ENCODE results near the gene KLF2.

DNA sequence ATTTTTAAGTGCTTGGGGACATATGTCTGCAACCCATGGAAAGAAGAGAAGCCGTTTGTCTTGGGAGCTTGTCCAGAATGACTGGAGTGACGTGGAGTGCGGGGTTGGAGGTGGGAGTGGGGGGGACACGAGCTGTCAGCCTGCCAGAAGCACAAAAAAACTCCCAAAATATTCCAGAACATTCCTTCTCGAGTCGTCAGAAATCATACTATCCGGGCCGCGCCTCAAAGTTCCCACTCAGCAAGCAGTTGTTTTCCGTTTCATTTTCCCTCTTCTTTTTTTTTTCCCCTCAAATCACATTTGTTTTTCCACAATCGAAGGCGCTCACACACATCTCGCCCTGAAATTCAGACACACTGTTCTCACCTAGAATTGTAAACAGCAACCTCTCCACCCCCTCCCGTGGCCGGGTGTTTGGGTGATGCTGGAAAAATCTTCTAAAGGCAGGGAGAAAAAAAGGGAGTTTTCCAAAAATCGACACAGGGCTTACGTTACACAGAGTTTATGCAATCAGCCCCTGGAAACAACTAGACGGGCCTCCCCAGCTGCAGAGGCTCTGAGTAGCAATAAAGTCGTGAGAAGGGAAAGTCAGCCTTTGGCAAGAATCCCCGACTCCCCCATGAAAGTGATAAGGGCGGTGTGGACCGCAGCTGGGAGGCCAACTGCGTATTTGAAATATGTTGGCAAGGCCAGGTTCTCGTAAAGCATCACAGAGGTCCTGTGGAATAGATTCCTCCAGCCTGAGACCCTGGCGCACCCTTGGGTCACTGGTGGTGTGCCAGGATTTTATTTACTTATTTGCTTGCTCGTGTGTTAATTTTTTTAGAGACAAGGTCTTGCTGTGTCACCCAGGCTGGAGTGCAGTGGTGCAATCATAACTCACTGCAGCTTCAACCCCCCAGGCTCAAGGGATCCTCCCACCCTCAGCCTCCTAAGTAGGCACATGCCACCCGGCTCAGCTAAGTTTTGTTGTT is 31.2 kb upstream of the KLF2 start:
- TF ChIP-seq POLR2AphosphoS5 (IDR thresholded peaks at IDR 0.05) (no peak), POLR2A (IDR thresholded peaks at IDR 0.05) (no peak), EP300 (IDR thresholded peaks at IDR 0.05) (no peak)
- TF ChIP-seq, protein P1, sequence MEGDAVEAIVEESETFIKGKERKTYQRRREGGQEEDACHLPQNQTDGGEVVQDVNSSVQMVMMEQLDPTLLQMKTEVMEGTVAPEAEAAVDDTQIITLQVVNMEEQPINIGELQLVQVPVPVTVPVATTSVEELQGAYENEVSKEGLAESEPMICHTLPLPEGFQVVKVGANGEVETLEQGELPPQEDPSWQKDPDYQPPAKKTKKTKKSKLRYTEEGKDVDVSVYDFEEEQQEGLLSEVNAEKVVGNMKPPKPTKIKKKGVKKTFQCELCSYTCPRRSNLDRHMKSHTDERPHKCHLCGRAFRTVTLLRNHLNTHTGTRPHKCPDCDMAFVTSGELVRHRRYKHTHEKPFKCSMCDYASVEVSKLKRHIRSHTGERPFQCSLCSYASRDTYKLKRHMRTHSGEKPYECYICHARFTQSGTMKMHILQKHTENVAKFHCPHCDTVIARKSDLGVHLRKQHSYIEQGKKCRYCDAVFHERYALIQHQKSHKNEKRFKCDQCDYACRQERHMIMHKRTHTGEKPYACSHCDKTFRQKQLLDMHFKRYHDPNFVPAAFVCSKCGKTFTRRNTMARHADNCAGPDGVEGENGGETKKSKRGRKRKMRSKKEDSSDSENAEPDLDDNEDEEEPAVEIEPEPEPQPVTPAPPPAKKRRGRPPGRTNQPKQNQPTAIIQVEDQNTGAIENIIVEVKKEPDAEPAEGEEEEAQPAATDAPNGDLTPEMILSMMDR (IDR thresholded peaks at IDR 0.05) = no peak
